ENCODE measurements around the gene FBXL22.
"Not testable (repeated sequence)": the region's sequence is repeated elsewhere in the genome, so short reads cannot be mapped to it uniquely, and the experiment has no call there.

The FBXL22 gene

DNA sequence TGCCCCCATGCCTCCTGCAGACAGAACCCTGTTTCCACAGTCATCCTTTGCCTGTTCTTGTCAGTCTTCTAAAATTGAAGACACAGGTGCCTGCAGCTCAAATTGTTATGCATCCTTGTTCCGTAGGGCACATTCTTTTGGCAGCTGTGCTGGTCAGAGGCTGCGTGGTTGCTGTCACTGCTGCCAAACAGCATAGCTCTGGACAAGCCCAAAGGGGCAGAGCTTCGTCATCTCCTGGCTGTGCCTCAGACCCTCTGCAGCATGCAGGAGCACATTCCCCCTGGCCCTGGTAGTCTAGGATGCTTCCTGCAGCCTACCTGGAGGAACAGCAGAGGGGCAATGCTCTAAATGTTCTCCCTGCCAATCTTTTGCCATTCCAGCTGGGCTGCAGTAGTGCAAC, 2.1 kb upstream of the FBXL22 start:
- DNase-seq = no peak

DNA sequence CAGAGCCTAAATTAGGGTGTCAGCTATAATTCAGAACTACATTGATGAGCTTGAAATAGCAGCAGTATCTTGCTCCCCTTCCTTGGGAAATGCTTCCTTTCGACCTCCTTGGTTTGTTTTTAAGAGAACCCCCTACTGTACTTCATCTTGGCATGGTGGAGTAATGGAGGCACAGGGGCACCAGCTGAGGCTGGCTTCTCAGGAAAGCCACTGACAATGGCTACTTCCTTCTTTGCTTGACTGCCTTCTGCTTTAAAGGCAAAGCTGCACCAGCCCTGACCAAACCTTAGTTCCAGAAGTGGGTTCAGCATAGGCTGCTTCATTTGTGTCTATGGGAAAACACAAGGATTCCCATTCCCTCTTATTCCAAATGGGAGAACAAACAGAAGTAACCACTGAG, 1.5 kb upstream of the FBXL22 start:
- no peak for DNase-seq

DNA sequence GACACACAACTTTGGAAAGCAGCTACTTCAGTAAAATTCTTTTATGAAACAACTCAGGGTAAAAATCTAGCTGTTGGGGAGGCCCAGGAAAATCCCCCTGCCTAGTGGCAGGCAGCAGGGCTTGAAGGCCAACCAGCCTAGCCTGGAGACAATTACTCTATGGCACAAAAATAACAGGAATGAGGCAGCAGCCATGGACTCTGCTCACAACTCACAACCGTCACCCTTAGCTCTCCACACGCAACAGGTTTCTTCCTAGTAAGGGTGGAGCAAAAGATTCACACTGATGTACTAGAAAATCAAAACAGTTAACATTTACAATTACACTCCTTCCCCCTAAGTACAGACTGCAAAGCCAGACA, 530 bp upstream of the FBXL22 start:
- DNase-seq = no peak

DNA sequence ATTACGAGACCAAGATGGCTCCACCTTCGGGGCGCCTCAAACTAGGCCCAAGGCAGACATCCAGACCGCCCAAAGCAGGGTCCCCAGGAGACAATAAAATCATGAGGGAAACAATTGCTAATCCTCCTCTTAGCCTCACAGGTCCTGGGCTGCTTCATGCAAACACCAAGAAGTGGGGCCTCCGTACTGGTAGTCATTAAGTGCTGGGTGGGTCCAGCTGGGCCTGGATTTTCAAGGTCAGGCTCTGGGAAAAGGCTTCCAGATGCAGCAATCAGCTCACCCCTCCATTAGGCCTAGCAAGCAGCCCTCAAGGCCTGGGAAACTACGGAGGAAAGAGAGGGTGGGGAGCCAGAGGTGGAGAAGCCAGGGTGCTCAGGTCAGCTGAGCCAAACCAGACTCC, 634 bp downstream of the FBXL22 start:
- no peak for DNase-seq

DNA sequence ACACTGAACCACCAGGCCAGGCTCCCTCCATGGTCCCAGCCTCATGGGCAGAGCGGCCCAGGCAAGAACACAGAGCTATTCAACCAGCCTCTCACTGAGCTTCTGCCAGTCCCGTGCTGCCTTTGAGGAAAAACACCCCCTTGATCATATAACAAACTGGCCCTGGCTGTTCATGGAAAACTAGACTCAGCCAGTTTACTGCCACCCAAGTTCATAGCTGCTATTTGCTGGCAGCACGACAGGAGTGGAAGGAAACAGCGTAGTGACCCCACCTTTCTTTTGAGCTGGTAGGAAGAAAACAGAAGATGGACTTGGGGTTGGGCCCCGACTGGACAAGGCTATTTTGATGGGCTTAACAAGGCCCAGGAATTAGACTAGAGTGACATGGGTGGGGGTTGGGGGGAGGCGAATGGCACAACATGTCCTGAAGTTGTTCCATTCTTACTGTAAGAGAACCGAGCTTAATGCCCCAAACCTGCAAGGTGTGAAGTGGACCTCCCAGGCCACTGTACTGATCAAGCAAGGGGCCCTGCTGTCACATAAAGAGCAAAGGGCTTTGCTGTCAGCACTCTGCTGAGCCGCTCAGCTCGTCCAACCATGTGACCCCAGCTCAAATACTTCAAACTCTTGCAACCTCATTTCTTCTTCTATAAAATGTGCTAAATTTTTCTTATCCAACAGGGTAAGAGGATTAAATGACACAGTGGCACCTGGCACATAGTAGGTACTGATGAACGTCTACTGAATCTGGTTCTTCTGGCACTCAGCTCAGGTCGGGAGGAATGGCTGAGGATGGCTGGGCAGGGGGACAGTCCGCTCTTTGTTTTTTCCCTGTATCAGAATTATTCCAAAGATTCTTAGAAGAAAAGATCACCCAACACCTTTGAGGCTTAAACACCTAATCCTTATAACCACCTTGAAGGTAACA, 1.6 kb downstream of the FBXL22 start:
- DNase-seq = no peak

DNA sequence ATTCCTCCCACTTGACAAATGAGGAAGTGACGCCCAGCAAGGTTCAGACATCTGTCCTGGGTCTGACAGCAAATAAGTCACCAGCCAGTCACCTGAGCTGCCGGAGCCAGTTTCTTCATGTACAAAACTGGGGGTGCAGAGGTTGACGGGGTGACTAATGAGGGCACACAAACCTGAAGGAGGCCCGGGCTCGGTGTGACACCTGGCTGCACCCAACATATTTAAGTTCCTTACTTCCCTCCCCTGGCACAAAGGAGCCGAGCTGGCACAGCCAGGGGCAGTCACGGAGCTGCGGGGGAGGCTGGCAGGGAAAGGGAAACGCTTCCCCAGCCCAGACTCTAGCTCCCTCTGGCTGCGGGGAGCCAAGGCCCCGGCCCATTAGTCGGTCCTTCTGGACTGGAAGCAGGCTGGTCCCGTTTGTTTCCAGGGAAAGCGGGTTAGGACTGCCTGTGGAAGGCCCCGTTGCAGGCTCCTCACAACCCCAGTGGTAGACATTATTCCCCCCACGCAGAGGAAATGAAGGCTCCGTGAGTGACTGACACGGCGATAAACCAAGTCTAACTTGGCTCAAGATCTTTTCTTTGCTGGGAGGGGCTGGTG, 2.3 kb downstream of the FBXL22 start:
- peak; percentile 24 for DNase-seq

DNA sequence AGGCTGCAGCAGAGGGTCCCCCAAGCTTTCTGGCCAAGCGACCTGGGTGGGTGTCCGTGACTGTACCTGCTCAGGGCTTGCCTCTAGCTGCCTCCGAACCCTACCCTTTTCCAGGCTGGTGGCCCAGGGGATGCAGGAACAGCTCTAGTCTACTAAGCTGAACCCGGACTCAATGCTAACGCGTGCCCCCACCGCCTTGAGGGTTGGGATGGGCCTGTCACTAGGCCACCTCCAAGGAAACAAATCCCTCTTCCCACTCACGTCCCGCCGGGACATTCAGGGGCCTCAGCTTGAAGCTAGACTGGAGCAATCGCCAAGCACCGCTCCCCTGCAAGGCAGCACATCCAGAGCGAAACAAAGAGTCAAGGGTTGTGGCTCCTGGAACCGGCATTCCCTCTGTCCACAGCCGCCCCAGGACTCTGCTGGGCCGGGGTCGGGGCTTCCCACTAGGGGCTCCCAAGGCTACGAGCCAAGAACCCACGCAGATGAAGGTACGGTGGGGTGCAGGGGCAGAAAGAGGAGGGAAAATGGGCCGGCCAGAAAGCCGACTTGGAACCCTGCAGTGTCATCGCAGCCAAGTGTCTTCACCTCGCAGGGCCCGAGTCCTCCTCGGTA, 2.9 kb downstream of the FBXL22 start:
- DNase-seq = no peak

DNA sequence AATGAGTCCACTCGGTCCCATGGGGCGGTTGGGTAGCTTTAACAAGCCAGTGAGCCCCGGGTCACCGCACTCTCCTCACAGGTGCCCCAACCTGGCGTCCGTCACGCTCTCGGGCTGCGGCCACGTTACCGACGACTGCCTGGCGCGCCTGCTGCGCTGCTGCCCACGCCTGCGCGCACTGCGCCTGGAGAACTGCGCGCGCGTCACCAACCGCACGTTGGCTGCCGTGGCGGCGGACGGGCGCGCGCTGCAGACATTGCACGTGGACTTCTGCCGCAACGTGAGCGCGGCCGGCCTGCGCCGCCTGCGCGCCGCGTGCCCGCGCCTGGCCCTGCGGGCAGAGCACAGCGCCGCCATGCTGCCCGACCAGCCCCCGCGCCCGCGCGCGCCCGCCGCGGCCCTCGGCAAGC, 3.4 kb downstream of the FBXL22 start:
- DNase-seq = peak; percentile 91

DNA sequence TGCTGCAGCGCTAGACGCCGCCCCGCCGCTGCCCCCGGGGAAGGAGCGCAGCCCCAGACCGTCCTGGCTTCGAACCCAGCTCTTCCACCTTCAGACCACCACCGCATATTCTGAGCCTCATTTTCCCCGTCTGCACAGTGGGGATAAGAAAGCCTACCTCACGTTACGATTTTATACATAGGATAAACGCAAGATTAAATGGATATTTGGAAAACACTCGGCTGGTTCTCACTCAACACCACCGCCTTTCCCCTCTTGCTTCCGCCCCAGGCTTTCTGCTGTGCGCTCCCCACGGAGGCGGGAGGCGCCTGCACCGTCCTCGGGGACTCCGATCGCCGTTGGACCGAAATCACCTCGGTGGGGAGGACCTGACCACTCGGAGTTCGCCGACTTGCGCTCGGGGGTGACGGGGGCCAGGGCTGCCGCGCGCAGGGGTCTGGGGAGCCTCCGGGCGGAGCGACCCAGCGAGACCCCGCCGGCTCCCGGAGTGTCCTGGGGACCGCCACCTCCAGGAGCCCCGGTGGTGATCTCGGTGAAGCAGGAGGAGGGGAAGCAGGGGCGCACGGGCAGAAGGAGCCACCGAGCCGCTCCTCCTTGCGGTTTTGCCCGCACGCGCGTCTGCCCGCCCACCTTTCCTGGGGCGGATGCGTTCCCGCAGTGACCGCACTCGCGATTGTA, 4.0 kb downstream of the FBXL22 start:
- DNase-seq = peak; percentile 29

DNA sequence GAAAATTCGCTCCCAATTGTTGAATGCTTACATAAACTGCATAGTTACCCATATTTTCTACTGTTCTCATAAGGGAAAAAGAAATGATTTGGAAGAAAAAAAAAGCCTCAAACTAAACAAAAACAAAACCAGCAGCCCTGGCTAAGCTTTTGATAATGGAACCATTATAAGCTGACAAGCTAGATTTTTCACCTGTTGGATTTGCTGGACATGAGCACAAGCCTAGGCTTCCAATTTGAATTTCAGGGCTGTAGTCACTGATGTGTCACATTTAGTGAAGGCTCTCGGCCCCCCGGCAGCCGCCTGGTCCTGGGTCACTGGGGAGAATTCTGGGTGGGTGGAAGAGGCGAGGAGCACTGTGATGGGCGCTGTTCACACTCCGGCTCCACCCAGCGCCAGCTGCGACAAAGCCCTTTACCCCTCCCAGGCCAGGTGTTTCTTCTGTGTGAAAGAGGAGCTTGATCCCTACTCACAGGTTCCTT, 4.6 kb downstream of the FBXL22 start:
- no peak for DNase-seq

DNA sequence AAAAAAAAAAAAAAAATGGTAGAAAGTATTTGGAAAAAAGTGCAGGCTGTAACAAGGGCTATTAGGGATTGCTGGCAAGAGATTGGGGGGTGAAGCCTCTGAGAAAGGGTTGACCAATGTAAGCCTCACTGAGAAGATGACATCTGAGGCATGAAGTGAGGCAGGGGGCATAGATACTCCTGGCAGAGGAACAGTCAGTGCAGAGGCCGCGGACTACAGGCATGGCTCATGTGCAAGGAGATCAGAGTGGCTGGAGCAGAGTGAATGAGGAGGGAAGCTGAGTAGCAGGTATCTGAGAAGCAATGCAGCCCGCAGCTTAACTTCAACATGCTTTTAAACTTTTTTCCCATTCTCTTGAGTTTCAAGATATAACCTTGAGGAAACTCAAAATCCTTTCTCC, 5.4 kb downstream of the FBXL22 start:
- DNase-seq = no peak

DNA sequence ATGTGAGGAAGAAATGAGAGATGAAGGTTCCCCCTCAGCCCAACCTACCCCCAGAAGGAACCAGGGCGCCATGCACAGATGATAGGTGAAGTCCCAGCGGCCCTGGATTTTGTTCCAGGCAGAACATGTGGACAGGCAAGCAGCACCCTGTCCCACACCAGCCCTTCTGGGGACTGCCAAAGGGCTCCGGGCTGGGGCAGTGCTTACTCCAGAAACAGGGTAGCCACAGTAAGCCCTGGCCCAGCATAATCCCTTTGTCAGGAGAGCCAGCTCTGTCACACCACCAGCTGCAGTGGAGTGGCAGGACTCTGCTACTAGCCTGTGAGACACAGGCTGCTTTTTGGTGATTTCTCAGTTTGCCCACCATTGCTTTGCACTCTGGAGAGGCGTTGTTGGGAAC, 6.3 kb downstream of the FBXL22 start:
- no peak for DNase-seq

DNA sequence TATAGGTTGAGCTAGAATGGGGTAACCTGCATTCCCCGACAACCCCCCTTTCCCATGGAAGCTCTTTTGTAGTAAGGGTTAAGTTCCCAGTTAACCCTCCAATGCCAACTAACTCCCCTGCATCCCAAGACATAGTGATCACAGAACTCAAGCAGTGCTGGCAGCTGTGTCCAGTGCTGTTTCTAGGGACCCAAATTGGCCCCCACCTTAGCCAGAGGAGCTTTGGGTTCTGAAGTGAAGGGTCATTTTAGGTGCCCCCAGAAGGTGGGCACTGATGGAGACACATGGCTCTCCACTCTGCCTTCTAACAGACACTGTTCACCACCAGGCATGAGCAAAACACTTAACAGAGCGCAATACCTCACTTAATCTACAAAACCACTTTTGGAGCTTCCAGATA, 7.1 kb downstream of the FBXL22 start:
- no peak for DNase-seq

DNA sequence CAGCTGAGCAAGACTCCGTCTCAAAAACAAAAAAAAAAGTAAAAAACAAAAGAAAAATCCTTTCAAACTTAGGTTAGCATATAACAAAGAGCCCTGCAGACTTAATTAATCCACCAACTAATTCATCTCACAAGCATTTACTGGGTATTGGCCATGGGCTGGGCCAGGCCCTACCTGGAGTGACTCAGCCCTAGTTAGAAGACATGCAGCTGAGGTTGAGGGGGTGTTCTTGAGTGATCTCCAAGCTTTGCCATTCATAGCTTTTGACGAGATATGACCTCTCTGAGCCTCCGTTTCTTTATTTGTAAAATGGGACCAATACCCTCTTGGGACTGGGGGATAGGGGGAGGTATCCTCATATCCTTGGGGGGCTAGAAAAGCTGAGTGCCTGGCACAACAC, 7.8 kb downstream of the FBXL22 start:
- no peak for DNase-seq

DNA sequence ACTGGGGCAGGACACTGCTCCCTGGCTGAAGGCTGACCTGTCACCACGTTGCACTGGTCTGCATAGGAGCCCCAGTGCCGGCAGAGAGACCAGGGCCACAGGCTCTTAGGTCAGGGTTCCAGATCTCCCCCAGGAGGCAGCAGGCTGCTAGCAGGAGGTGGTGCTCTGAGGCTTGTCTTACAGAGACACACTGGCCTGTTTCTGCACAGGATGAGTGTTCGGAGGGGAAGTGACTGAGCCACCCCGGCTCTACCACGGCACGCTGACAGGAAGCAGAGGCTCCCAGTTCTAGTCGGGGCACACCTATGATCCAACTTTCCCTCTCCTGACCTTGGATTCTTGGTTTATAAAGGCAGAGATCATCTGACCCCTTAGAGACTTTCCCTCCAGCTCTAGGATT, 8.6 kb downstream of the FBXL22 start:
- DNase-seq = no peak

DNA sequence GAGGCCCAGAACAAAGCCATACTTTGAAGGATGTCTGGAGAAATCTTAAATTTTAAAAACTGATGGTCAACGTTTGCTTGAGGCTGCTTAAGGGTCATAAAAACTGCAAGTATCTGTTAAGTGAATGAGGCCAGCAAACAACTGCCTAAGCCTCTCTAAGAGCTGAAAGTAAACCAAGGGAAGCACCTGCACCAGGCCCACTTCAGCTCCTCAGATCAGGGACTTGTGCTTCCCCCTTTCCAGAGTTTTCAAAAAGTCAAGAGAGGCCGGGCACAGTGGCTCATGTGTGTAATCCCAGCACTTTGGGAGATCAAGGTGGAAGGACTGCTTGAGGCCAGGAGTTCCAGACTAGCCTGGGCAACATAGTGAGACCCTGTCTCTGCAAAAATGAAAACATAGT, 9.1 kb downstream of the FBXL22 start:
- no peak for DNase-seq

DNA sequence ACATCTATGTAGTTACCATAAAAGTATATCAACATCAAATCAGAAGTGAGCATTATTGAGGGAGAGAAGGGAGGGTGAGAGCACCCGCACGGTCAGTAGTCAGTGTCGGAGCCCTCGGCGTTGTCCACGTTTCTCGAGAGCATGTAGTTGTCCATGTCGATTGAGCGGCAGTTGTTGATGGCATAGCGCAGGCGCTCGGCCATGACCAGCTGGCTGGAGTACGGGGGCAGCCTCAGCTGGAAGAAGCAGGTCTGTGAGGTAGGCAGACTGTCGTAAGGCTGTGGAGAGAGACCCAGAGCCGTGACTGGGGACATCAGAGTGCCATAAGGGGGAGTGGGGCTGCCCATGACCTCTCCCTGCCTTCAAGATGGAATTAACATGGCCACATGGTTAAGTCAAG, 11.8 kb downstream of the FBXL22 start:
- DNase-seq = no peak

DNA sequence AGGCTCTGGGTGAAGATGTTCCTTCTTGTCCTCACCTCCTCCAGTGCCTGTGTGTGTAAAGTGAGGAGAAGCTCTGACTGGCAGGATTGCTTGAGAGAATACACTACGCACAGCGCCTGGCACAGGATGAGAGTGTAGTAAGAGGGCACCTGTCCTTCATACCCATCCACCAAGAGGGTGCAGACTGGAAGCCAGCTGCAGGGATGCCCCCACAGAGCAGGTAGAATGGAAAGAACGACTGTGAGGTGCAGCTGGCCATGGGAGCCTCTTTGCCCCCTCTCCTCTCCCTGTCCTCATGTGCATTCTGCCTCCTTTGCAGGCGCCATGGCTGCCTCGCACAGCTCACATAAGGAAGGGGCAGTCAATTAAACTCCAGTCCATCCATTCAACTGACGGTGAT, 12.3 kb downstream of the FBXL22 start:
- no peak for DNase-seq

DNA sequence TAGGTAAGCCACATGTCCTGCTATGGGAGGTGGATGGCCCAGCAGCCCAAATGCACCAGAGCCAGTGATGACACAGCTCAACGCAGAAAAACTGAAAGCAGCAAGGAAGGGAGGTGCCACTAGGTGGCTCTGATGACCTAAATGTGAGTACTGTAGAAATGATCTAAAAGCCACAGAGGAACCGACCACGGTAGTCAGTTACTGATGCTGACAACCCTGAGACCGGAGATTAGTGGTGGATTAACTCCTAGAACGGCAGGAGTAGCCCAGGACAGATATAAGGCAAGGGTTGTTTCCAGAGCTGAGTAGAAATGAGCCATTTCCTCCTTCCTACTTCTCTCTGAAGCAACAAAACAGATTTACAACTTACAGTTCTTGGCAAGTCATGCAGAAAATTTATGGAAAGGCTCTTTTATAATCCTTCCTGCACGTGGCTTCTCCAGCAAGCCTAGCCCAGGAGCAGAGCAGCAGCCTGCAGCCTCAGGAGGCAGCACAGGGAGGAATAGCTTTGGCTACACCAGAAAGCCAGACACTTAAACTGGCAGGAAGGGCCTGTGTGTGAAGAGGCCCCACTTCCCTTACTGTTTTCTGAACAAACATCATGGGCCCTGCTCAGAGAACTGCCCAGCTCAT, 13.1 kb downstream of the FBXL22 start:
- DNase-seq = peak; percentile 81

DNA sequence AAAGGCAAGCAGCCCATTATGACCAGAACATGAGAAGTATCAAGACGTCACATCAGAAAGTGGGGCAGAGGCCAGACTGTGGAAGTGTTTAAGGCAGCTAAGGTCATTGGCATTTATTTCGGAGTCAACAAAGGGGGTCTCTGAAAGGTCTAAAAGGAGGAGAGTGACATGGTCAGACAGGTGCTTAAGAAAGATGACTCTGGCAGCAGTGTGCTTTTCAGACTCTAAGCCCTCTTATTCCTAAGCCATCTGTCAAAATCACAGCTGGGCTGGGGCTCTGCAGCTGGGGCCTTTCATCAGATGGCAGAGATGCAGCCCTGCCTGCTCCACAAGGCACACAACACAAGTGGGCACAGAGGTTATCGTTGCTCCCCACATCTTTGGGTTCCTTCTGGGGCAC, 14.0 kb downstream of the FBXL22 start:
- no peak for DNase-seq

DNA sequence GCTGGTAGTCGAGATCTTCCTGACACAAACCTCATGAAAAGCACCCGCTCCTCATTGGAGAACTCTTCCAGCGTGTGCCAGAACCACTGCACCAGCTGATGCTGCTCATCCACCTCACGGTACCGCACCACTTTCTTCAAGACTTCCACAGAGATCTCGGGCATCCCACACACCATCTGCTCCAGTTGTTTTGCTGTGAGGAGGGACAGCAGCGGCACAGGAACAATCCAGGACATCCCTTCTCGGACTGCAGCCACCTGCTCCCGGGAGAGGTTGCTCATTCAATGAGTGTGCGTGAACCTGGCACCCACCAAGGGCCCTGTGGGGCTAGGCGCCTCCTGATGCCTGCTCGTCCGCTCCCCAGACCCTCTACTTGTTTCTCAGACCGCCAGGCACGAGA, 15.1 kb downstream of the FBXL22 start:
- DNase-seq = no peak

DNA sequence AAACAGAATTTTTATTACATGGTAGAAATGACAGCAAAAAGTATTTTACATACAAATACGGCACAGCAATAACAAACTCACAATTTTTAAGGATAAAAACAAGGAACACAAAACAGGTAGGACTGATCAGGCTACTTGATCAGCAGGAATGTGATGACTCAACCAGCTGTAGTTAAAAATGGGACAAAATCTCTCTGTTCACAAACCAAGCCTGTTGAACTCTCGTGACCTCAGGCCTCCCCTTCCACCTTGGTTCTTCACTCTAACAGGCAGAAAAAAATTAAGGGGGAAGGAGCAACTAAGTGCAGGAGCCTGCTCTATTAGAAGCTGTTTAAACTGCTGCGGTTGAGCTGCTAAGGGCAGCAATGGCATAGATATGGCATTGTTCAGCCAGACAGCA, 18.7 kb downstream of the FBXL22 start:
- DNase-seq = no peak

DNA sequence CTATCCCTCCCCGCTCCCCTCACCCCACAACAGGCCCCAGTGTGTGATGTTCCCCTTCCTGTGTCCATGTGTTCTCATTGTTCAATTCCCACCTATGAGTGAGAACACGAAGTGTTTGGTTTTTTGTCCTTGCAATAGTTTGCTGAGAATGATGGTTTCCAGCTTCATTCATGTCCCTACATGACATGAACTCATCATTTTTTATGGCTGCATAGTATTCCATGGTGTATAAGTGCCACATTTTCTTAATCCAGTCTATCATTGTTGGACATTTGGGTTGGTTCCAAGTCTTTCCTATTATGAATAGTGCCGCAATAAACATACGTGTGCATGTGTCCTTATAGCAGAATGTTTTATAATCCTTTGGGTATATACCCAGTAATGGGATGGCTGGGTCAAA, 20.0 kb downstream of the FBXL22 start:
- DNase-seq = not testable (repeated sequence)
